GM19328 (cell line): Measurements from ENCODE around the gene MRFAP1.

ENCODE experiments used
- ATAC-seq: cut with Tn5 transposase; IDR thresholded peaks from one replicate; pipeline ENCODE4 v1.9.1; 2021; ENCODE audit warnings: mild to moderate bottlenecking, moderate library complexity; ENCODE audit not compliant: unreplicated experiment

The MRFAP1 gene

GRCh38 chr4:6640292-6641163, at the start of gene MRFAP1:
TSS of gene MRFAP1 (plus strand) at chr4:6640685. CDS start at chr4:6640863, 178 bp downstream.
- ATAC-seq, result peak; percentile 79

DNA sequence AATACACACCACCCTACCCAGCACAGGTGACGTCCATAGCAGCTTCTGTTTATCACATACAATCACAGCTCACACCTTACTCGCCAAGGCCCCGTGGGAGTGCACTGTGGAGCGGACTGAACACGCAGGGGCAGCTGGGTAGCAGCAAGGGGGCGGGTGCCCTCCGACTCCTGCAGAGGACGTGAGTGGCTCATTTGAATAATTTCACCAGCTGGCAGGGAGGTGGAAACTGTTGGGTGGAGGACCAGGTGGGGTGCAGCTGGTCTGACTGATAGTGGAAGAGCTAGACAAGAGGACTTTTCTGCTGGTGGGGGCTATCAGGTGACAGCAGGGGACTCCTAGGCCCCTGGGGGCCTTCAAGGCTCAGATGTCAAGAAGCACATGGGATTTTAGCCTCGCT, 49.2 kb upstream of the MRFAP1 start:
- no peak for ATAC-seq

DNA sequence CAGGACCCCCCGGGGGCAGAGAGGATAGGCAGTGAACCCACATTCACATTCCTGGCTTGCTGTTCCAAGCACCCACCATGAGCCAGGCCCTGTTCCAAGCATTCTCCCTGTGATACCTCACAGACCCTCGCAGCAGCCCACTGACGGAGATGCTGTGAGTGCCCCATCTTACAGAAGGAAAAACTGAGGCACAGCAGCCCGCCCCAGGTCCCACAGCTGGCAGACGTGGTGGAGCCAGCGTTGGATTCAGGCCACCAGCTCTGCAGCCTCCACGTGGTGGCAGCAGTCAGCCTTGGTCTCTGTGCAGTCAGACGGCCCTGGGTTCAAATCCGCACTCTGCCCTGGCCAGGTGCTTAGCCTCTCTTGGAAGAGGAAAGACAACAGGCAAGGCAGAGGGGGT, 48.7 kb upstream of the MRFAP1 start:
- ATAC-seq, result no peak

DNA sequence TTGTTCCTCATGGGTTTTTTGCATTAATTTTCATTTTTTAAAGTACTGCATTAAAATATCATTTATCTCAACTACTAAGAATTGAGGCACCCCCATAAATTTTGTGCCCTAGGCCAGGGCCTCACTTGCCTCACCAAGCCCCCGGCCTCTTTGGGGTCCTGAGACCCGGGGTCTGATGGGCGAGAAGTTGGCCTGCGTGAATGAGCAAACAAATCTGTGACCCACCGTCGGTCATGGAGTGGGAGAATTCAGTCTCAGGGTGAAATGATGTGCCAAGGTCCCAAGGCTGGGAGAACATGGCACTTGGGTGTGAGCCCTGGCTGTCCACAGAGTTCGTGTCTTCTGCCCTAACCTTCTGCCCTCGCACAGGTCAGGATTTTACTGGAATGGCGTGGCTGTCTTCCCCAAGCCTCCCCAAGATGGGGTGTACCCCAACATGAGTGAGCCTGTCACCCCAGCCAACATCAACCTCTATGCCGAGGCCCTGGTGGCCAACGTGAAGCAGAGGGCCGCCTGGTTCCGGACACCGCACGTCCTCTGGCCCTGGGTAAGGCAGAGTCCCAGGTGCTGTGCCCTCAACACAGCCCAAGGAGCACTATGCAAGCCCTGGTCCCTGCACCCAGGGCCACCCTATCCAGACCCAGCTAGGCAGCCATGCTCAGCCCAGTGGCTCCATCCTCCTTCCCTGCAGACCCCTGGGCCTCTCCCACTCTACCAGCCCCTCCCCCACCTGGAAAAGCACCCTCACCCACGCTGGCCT, 47.5 kb upstream of the MRFAP1 start:
- ATAC-seq, result no peak

GRCh38 chr4:6594341-6594740, 46.1 kb upstream of the MRFAP1 start:
- no peak for ATAC-seq

- no peak for ATAC-seq
Measured at GRCh38 chr4:6594826-6595355, 45.6 kb upstream of the MRFAP1 start.

DNA sequence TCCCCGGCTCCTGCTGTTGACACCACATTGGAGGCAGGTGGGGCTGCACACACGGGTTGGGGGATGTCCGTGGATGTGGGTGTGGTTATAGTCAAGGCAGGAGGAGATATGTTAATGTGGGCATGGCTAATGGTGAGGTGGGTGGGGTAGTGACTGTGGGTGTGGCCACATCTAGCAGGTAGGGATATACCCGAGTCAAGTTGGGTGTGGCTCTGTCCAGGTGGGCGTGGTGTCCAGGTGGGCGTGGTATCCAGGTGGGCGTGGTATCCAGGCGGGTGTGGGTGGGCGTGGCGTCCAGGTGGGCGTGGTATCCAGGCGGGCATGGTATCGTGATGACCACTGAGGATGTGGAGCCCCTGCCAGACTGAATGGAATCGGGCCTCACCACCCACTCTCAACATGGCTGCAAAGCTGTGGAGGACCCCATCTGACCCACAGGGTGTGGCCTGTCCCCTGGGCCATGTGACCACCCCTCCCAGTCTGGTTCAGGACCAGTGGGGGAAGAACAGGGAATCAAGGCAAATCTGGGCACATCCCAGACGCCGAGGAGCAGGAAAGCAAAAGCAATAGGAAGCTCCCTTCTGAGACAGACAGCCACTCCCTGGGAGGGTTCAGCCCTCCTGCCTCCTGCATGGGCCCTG, 44.5 kb upstream of the MRFAP1 start:
- ATAC-seq, result no peak

DNA sequence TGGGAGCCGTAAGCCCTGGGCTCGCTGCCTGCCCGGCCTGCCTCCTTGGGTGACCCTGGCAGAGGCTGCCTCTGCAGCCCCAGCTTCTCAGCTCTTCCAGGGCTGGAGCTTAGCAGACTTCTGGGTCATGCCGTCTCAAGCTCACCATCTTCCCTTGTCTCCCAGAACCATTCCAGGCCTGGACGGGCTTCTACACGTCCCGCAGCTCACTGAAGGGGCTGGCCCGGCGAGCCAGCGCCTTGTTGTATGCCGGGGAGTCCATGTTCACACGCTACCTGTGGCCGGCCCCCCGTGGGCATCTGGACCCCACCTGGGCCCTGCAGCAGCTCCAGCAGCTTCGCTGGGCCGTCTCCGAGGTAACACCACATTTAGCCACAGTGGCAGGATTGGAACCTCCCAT, 43.5 kb upstream of the MRFAP1 start:
- no peak for ATAC-seq

GRCh38 chr4:6598127-6598526, 42.4 kb upstream of the MRFAP1 start:
- no peak for ATAC-seq

DNA sequence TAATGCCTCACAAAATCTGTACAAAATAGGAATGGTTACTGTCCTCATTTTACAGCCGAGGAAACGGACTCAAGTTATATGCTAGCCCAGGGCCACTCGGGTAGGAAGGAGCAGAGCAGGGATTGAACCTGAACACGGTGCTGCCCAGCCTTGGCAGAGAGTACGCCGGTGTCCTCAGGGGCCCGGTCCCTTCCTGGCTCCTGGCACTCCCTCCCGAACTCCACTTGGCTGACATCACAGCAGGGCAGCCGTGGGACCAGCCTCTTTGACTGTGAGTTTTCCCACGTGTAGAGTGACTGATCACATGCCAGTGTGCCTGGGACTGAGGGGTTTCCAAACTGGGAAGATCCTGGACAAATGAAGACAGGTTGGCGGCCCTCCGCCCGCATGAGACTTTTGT, 41.8 kb upstream of the MRFAP1 start:
- no peak for ATAC-seq

- no peak for ATAC-seq
Measured at GRCh38 chr4:6601661-6602250, 38.7 kb upstream of the MRFAP1 start.

DNA sequence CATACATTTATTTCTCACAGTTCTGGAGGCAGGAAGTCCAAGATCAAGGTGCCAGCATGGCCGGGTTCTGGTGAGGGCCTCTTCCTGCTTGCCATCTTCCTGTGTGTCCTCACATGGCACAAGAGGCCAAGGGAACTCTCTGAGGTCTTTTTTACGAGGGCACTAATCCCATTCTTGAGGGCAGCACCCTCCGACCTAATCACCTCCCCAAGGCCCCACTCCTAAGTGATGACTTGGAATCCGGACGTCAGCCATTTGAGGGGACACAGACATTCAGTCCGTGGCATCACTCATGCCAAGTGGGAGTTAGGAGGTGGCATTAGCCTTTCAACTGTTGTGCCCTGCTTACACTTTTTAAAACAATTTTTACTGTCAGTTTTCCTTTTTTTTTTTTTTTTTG, 38.2 kb upstream of the MRFAP1 start:
- ATAC-seq, result no peak

DNA sequence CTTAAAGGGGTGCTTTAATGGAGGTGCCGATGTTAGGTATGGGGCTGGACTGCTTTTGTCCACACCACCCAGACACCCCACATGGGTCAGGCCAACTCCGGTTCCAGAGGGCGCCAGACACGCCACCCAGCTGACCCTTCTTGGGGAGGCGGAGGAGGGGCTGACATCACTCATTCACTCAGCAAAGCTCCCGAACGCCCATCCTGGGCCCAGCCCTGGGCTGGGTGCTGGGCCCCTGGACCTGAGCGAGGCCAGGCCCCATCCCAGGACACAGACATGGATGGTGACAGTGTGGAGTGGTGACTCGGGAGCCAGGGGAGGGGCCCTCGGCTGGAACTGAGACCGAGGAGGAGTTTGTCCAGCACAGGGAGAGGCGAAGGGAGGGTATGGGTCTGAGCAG, 37.4 kb upstream of the MRFAP1 start:
- no peak for ATAC-seq

GRCh38 chr4:6605114-6605513, 35.4 kb upstream of the MRFAP1 start:
- no peak for ATAC-seq

DNA sequence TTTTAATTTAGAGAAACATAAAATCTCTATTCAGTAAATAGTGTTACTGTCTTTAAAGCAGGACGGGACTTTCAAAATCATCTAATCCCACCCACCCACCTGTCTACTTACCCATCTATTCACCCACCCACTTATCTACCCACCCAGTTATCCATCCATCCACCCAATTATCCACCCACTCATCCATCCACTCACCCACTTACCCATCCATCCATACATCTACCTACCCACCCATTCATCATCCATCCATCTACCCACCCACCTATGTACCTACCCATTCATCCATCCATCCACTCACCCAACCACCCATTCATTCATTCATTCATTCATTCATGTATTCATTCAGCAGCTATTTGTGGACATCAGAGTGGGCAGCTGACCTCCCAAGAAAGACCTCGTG, 34.9 kb upstream of the MRFAP1 start:
- no peak for ATAC-seq

DNA sequence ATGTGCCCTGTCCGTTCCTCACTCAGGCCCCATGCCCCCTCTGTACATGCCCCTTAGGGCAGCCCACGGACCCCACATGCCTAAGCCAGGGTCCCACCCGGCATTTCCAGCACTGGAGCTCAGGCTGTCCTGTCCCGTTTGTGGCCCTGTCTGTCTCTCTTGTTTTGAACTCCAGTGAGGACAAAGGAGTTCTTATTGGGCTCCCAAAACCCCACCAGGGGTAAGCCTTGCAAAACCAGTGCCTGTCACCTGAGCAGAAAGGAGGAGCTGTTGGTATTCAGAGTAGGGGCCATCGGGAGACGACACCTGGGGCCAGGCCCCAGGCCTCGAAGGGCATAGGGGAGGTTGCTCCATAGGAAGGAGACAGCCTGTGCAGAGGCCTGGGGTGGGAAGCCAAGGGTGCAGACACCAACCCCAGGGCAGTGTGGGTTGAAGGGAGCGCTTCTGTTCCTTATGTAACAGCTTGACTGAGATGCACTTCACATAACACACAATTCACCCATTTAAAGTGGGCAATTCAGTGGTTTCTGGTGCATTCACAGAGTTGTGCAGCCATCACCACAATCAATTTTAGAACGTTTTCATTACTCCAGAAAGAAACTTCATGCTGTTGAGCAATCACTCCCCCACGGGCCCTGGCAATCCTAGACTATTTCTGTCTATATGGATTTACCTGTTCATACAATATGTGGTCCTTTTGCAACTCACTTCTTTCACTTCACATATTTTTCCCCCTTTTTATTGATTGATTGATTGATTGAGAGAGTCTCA, 33.8 kb upstream of the MRFAP1 start:
- ATAC-seq, result no peak

GRCh38 chr4:6607368-6608055, 33.0 kb upstream of the MRFAP1 start:
- no peak for ATAC-seq

- ATAC-seq, result no peak
Measured at GRCh38 chr4:6608758-6609414, 31.6 kb upstream of the MRFAP1 start.

DNA sequence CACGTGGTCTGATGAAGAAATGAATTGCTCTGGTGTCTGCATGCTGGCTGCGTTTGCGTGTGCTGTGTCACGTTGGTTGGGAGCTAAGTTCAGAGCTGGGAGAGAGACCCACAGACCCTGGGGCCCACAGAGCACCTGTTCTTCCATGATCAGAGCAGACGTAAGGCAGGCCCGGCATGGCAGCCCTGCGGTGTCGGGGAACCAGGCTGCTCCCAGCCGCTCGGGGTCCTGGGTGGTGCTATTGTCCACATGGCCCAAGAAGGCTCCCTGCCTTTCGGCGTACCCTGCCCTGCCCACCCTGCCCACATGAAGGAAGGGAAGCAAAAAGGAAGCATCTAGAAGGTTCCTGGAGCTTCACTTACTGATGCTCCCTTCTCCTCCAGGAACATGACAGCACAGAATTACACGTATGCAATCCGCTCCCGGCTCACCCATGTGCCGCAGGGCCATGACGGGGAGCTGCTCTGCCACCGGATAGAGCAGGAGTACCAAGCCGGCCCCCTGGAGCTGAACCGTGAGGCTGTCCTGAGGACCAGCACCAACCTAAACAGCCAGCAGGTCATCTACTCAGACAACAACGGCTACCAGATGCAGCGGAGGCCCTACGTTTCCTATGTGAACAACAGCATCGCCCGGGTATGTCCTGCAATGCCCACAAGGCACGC, 30.9 kb upstream of the MRFAP1 start:
- no peak for ATAC-seq
